HG02938 (cell line): Measurements from ENCODE around the gene GPR107.
"Not testable (repeated sequence)": the region's sequence is repeated elsewhere in the genome, so short reads cannot be mapped to it uniquely, and the experiment has no call there.

ENCODE experiments used
- ATAC-seq: cut with Tn5 transposase; IDR thresholded peaks from one replicate; pipeline ENCODE4 v1.9.1; 2021; ENCODE audit warnings: mild to moderate bottlenecking, moderate library complexity; ENCODE audit not compliant: unreplicated experiment

The GPR107 gene

GRCh38 chr9:130053504-130054324 is at the start of gene GPR107:
Gene GPR107, plus strand, starts transcription at chr9:130053906. Its CDS starts 27 bp downstream, at chr9:130053933.
- peak; percentile 79 for ATAC-seq

- no peak for ATAC-seq
Observed at GRCh38 chr9:130003943-130004552, 49.7 kb upstream of the GPR107 start.

- not testable (repeated sequence) for ATAC-seq
Observed at GRCh38 chr9:130006952-130007351, 46.8 kb upstream of the GPR107 start.

- ATAC-seq, result no peak
Observed at GRCh38 chr9:130008538-130008937, 45.2 kb upstream of the GPR107 start.

GRCh38 chr9:130009546-130009945 is 44.2 kb upstream of the GPR107 start:
- ATAC-seq, result not testable (repeated sequence)

GRCh38 chr9:130010151-130010988 is 43.3 kb upstream of the GPR107 start:
- peak; percentile 34 for ATAC-seq

GRCh38 chr9:130013326-130013725 is 40.4 kb upstream of the GPR107 start:
- no peak for ATAC-seq

GRCh38 chr9:130015353-130016019 is 38.2 kb upstream of the GPR107 start:
- no peak for ATAC-seq

GRCh38 chr9:130017076-130017475 is 36.6 kb upstream of the GPR107 start:
- ATAC-seq, result no peak

- not testable (repeated sequence) for ATAC-seq
Observed at GRCh38 chr9:130017510-130017909, 36.2 kb upstream of the GPR107 start.

- no peak for ATAC-seq
Observed at GRCh38 chr9:130018265-130018664, 35.4 kb upstream of the GPR107 start.

GRCh38 chr9:130020618-130021017 is 33.1 kb upstream of the GPR107 start:
- no peak for ATAC-seq

GRCh38 chr9:130021123-130021522 is 32.6 kb upstream of the GPR107 start:
- ATAC-seq, result no peak

GRCh38 chr9:130021842-130022241 is 31.9 kb upstream of the GPR107 start:
- not testable (repeated sequence) for ATAC-seq

GRCh38 chr9:130022566-130023143 is 31.1 kb upstream of the GPR107 start:
- no peak for ATAC-seq

GRCh38 chr9:130023144-130023787 is 30.4 kb upstream of the GPR107 start:
- ATAC-seq, result peak; percentile 52

- no peak for ATAC-seq
Observed at GRCh38 chr9:130023994-130024596, 29.6 kb upstream of the GPR107 start.

- no peak for ATAC-seq
Observed at GRCh38 chr9:130024597-130024994, 29.1 kb upstream of the GPR107 start.

- no peak for ATAC-seq
Observed at GRCh38 chr9:130026583-130027340, 26.9 kb upstream of the GPR107 start.
